K562 (cell line): ENCODE results near the gene SENP1. TPM values are rescaled to one million over a fixed set of nuclear protein-coding genes. Genes with fewer than 3 reads are reported as not detected.

ENCODE experiments used
- CHD2 ChIP-seq: IDR thresholded peaks from 2 replicates; pipeline ENCODE4 v1.6.1; 2011; ENCODE audit warnings: low read depth, low read length
- CSDE1 ChIP-seq, 2 experiments: fragments of 450-650 bp; IDR thresholded peaks; 2 replicates each; pipeline ENCODE4 v1.6.1; 2016; ENCODE audit warnings: mild to moderate bottlenecking in 1 of 2
- ESRRA ChIP-seq: fragments of 450-650 bp; IDR thresholded peaks from 2 replicates; pipeline ENCODE4 v1.6.1; 2014; ENCODE audit warnings: low read depth, mild to moderate bottlenecking, moderate library complexity, borderline replicate concordance
- ETV5 ChIP-seq: sonication (generic); formaldehyde crosslinking; IDR thresholded peaks from 2 replicates; pipeline ENCODE4 v1.4.0; 2020; ENCODE audit warnings: low read depth, mild to moderate bottlenecking, missing genetic modification reagents
- GTF2E2 ChIP-seq: fragments of 200-800 bp; sonication (Bioruptor generic); IDR thresholded peaks from 2 replicates; pipeline ENCODE4 v1.6.1; 2016; ENCODE audit warnings: missing genetic modification characterization, missing compliant biosample characterization
- HIVEP1 ChIP-seq: fragments of 250-450 bp; sonication (Bioruptor Pico); IDR thresholded peaks from 2 replicates; pipeline ENCODE4 v1.4.0; 2020; ENCODE audit warnings: mild to moderate bottlenecking
- KLF13 ChIP-seq: fragments of 450-650 bp; IDR thresholded peaks from 2 replicates; pipeline ENCODE4 v1.6.1; 2016; ENCODE audit warnings: missing genetic modification characterization, low read depth, mild to moderate bottlenecking, missing compliant biosample characterization, moderate library complexity, borderline replicate concordance
- POLR2AphosphoS5 ChIP-seq: IDR thresholded peaks from 2 replicates; pipeline ENCODE4 v1.6.1; 2011; ENCODE audit warnings: mild to moderate bottlenecking, low read depth, low read length, moderate library complexity; ENCODE audit not compliant: control insufficient read depth, insufficient read depth
- PURB ChIP-seq: sonication (generic); formaldehyde crosslinking; IDR thresholded peaks from 2 replicates; pipeline ENCODE4 v1.9.0; 2021; ENCODE audit warnings: low read depth, mild to moderate bottlenecking, missing genetic modification reagents
- SETDB1 ChIP-seq: IDR thresholded peaks from one replicate; pipeline ENCODE4 v1.6.1; 2012; ENCODE audit warnings: low read length, control low read depth, inconsistent platforms
- TRIM28 ChIP-seq: fragments of 450-650 bp; IDR thresholded peaks from 2 replicates; pipeline ENCODE4 v1.6.1; 2017
- XRCC3 ChIP-seq: fragments of 450-650 bp; IDR thresholded peaks from 2 replicates; pipeline ENCODE4 v1.6.1; 2017; ENCODE audit warnings: mild to moderate bottlenecking, moderate library complexity
- ZSCAN29 ChIP-seq: fragments of 450-650 bp; IDR thresholded peaks from 2 replicates; pipeline ENCODE4 v1.6.1; 2017
- polyA plus RNA-seq, 8 experiments: library from polyadenylated mRNA; depleted of rRNA in 4 of 8; stranded (reverse) in 5 of 8; unstranded in 3 of 8; fragments of >200 nt; fragmentation: Nextera tagmentation in 2 of 8; fragmentation: Illumina TruSeq in 1 of 8; extraction: Ambion mirVana in 2 of 8; extraction: Trizol in 1 of 8; gene quantifications; 2 replicates each; pipeline versions ENCODE4 v1.2.1 to v1.2.3, GENCODE V29; 2011 to 2014; ENCODE audit warnings: inconsistent platforms in 1 of 8, missing spikeins in 1 of 8
- total RNA-seq, 7 experiments: library from RNA; depleted of rRNA in 6 of 7; stranded (reverse); fragments of >200 nt in 6 of 7; fragmentation: Illumina TruSeq in 2 of 7; extraction: Trizol in 2 of 7; gene quantifications; 2 replicates each; pipeline versions ENCODE4 v1.2.1 to v1.2.3, GENCODE V29; 2011 to 2021; ENCODE audit warnings: low replicate concordance in 1 of 7
- TF ChIP-seq, protein P1 (sequence below): IDR thresholded peaks from 3 replicates; pipeline ENCODE4 v1.6.1; 2011; ENCODE audit warnings: borderline replicate concordance, mild to moderate bottlenecking; ENCODE audit not compliant: insufficient read length, insufficient read depth
- TF ChIP-seq, protein P2 (sequence below): fragments of 250-450 bp; sonication (Bioruptor Pico); IDR thresholded peaks from 2 replicates; pipeline ENCODE4 v1.5.0; 2020; ENCODE audit warnings: mild to moderate bottlenecking, borderline replicate concordance
- TF ChIP-seq, protein P3 (sequence below): fragments of 250-450 bp; sonication (Bioruptor Pico); IDR thresholded peaks from 2 replicates; pipeline ENCODE4 v1.8.0; 2022; ENCODE audit warnings: moderate library complexity, mild to moderate bottlenecking, inconsistent platforms
- TF ChIP-seq, protein P4 (sequence below), 2 experiments: fragments of 450-650 bp in 1 of 2; IDR thresholded peaks; 2 replicates each; pipeline ENCODE4 v1.6.1; 2011 to 2017; ENCODE audit warnings: low read depth in 2 of 2, antibody characterized with exemption in 1 of 2, borderline replicate concordance in 1 of 2, low read length in 1 of 2, mild to moderate bottlenecking in 1 of 2, mixed read lengths in 1 of 2; ENCODE audit not compliant: control insufficient read depth in 1 of 2
- TF ChIP-seq, protein P5 (sequence below): fragments of 450-650 bp; IDR thresholded peaks from 2 replicates; pipeline ENCODE4 v1.6.1; 2016; ENCODE audit warnings: antibody characterized with exemption

The SENP1 gene
- total and polyA plus RNA-seq, 9 of the 15 experiments (the other 6 are each of a cell fraction or from before 2014, with no cell fraction given): 15.5 to 59.0 (median 36.3) TPM

DNA sequence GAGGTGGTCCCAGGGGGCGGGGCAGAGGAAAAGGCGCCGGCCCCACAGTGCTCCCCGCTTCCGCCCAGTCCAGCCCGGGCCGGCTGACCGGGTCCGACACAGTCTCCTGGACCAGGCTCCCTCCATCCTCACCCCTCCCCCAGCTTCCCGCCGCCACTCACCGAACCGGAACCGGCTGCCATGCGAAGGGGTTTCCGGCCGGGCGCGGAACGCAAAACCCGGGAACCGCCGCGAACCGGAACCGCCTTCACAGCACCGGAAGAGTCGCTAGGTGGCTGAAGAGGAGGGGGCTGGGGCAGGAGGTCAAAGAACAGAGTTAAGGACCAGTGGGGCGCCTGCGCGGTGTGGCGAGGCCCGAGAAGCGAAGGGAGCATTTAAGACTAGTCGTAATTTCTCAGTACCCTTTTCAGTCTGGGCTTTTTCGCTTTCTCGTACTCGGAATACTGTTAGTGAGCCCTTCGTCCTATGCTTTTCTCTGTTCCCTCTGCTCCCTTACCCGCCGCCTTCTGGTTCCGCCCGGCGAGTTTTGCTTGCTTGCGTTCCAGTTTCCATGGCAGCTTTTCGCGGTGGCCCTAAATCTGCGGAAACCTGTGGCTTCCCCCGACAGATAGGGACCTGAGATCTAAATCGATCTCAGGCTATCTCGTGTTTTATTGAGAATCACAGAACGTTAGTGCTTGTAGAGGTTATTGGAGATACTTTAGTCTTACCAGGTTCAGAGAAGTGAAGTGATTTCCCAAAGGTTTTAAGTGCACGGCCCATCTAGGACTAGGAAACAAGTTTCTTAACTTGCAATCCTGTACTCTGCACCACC is at the start of gene SENP1 (continued):
- TF ChIP-seq, protein P1, sequence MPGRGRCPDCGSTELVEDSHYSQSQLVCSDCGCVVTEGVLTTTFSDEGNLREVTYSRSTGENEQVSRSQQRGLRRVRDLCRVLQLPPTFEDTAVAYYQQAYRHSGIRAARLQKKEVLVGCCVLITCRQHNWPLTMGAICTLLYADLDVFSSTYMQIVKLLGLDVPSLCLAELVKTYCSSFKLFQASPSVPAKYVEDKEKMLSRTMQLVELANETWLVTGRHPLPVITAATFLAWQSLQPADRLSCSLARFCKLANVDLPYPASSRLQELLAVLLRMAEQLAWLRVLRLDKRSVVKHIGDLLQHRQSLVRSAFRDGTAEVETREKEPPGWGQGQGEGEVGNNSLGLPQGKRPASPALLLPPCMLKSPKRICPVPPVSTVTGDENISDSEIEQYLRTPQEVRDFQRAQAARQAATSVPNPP: no peak
- TF ChIP-seq SETDB1 (no peak), KLF13 (tag) (peak; percentile 45; the same call in 1 of the 2 replicates), CSDE1 (IDR thresholded peaks at IDR 0.05) (no peak), XRCC3 (no peak), ZSCAN29 (no peak), TRIM28 (peak; percentile 63; the same call in 1 of the 2 replicates), POLR2AphosphoS5 (0 out of 2 replicates have a peak, but pooled peaks have one; percentile 66), CHD2 (peak; percentile 56), HIVEP1 (CRISPR knock-in tag) (no peak), ESRRA (no peak; the same call in none of the 2 replicates), GTF2E2 (tag) (peak; percentile 71; the same call in 1 of the 2 replicates), ETV5 (CRISPR knock-in tag) (peak; percentile 95), PURB (CRISPR knock-in tag) (no peak)
- TF ChIP-seq, protein P2, sequence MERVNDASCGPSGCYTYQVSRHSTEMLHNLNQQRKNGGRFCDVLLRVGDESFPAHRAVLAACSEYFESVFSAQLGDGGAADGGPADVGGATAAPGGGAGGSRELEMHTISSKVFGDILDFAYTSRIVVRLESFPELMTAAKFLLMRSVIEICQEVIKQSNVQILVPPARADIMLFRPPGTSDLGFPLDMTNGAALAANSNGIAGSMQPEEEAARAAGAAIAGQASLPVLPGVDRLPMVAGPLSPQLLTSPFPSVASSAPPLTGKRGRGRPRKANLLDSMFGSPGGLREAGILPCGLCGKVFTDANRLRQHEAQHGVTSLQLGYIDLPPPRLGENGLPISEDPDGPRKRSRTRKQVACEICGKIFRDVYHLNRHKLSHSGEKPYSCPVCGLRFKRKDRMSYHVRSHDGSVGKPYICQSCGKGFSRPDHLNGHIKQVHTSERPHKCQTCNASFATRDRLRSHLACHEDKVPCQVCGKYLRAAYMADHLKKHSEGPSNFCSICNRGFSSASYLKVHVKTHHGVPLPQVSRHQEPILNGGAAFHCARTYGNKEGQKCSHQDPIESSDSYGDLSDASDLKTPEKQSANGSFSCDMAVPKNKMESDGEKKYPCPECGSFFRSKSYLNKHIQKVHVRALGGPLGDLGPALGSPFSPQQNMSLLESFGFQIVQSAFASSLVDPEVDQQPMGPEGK (CRISPR knock-in tag): no peak
- TF ChIP-seq, protein P3, sequence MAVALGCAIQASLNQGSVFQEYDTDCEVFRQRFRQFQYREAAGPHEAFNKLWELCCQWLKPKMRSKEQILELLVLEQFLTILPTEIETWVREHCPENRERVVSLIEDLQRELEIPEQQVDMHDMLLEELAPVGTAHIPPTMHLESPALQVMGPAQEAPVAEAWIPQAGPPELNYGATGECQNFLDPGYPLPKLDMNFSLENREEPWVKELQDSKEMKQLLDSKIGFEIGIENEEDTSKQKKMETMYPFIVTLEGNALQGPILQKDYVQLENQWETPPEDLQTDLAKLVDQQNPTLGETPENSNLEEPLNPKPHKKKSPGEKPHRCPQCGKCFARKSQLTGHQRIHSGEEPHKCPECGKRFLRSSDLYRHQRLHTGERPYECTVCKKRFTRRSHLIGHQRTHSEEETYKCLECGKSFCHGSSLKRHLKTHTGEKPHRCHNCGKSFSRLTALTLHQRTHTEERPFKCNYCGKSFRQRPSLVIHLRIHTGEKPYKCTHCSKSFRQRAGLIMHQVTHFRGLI (CRISPR knock-in tag): no peak
- TF ChIP-seq, protein P4, sequence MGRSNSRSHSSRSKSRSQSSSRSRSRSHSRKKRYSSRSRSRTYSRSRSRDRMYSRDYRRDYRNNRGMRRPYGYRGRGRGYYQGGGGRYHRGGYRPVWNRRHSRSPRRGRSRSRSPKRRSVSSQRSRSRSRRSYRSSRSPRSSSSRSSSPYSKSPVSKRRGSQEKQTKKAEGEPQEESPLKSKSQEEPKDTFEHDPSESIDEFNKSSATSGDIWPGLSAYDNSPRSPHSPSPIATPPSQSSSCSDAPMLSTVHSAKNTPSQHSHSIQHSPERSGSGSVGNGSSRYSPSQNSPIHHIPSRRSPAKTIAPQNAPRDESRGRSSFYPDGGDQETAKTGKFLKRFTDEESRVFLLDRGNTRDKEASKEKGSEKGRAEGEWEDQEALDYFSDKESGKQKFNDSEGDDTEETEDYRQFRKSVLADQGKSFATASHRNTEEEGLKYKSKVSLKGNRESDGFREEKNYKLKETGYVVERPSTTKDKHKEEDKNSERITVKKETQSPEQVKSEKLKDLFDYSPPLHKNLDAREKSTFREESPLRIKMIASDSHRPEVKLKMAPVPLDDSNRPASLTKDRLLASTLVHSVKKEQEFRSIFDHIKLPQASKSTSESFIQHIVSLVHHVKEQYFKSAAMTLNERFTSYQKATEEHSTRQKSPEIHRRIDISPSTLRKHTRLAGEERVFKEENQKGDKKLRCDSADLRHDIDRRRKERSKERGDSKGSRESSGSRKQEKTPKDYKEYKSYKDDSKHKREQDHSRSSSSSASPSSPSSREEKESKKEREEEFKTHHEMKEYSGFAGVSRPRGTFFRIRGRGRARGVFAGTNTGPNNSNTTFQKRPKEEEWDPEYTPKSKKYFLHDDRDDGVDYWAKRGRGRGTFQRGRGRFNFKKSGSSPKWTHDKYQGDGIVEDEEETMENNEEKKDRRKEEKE (IDR thresholded peaks at IDR 0.05; ENCODE audit: borderline replicate concordance in 1 of 2, control insufficient read depth in 1 of 2, low read depth in 2 of 2, low read length in 1 of 2): peak in 1 of 2 experiments; percentile 61; a peak in 1 of 4 replicates
- TF ChIP-seq, protein P5, sequence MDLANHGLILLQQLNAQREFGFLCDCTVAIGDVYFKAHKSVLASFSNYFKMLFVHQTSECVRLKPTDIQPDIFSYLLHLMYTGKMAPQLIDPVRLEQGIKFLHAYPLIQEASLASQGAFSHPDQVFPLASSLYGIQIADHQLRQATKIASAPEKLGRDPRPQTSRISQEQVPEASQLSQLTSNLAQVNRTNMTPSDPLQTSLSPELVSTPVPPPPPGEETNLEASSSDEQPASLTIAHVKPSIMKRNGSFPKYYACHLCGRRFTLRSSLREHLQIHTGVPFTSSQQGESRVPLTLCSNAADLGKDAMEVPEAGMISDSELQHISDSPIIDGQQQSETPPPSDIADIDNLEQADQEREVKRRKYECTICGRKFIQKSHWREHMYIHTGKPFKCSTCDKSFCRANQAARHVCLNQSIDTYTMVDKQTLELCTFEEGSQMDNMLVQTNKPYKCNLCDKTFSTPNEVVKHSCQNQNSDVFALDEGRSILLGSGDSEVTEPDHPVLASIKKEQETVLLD: peak; percentile 88
